ENCODE results near the gene NTM.

DNA sequence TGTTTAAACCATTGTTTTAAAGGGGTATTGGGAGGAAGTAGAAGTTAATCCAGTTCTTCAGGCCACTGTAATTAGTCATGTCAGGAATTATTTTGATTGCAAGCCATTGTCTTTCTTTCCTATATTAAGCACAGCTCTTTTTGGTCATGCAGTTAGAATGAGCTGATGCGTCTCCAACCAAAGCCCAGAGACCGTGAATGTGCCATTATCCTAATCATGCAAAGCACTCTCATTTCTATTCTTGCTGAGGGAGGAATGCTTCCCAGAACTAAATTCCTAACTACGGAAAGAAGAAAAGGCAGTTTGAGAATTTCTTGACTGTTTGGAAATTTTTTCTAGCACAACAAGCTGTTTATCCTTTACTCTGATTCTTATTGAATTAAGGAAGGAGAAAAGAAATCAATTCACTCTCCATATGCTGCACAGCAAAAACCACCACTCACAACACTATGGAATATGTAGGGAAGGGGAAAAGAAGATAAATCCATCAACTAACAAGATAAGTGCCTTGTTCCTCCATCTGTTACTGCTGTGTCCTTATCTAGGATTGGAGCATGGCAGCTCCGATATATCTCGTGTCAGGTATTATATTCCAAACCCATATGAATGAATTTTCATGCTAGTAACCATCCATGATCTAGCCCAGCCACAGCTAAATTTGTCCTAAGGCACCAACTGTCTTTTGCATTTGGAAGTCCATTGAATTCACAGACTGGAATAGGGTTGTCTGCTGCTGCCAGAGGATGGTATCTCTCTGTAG lies 70.8 kb downstream of the NTM start:
- TF ChIP-seq POLR2A (IDR thresholded peaks at IDR 0.05), result no peak
- TF ChIP-seq, protein P1, sequence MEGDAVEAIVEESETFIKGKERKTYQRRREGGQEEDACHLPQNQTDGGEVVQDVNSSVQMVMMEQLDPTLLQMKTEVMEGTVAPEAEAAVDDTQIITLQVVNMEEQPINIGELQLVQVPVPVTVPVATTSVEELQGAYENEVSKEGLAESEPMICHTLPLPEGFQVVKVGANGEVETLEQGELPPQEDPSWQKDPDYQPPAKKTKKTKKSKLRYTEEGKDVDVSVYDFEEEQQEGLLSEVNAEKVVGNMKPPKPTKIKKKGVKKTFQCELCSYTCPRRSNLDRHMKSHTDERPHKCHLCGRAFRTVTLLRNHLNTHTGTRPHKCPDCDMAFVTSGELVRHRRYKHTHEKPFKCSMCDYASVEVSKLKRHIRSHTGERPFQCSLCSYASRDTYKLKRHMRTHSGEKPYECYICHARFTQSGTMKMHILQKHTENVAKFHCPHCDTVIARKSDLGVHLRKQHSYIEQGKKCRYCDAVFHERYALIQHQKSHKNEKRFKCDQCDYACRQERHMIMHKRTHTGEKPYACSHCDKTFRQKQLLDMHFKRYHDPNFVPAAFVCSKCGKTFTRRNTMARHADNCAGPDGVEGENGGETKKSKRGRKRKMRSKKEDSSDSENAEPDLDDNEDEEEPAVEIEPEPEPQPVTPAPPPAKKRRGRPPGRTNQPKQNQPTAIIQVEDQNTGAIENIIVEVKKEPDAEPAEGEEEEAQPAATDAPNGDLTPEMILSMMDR (IDR thresholded peaks at IDR 0.05), result no peak

Measured in esophagus squamous epithelium (tissue), 4 donors.